Hippocampal formation (tissue), 2 donors: ENCODE data around the gene ACE.
A peak's percentile ranks its signal among the peaks of the same experiment; 100 is the strongest.
"Not testable (repeated sequence)": the region's sequence is repeated elsewhere in the genome, so short reads cannot be mapped to it uniquely, and the experiment has no call there.

Experiments used
- DNase-seq, 2 donors: peaks; one replicate each; lab custom pipeline; 2025; lab: John Stamatoyannopoulos, UW

ACE gene

DNA sequence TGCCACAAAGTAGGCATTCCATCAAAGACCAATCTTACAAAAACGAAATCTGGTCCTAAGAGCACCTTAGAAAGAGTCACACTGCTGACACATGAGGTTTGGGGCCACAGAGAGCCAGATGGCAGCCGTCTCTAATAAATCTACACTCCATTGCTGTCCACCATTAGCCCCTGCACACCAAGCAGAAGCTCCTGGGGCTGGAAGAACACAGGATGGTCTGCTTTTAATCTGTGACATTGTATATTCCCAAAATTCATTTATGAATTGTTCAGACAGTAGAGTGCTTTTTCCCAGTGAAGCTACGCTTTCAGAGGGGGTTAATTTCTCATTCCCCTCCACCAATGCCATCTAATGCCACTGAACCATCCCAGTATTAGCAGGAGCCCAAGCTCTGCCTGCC lies 32.4 kb upstream of the ACE start:
- DNase-seq: no peak

DNA sequence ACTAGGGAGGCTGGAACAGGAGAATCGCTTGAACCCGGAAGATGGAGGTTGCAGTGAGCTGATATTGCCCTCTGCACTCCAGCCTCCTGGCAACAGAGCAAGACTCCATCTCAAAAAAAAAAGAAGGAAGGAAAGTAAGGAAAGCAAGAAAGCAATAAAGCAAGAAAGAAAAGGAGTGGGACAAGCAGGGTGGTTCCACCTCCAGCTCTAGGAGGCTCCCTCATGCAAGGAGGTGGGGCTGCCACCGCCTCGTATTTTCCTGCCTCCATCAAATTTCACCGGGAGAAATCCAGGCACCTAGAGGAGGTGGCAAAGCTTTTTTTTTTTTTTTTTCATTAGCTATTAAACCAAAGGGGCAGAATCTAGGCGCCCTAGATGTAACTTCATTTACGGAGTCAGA lies 31.8 kb upstream of the ACE start:
- no peak for DNase-seq

DNA sequence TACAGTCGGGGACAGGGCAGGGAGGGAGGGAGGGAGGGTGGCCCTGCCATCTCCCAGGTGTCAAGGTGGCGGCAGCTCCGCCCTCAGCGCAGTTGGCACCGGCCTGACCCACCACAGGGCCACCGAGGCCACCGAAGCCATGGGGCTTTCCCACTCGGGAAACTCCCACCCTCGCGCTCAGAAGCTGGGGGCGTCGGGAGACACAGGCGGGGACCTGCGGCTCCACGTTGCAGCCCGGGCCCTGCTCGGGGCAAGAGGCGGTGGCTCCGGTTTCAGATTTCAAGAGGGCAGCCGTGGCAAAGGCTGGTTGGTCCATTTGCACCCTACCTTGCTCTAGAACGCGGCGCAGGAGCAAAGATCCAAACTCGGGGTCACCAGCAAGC lies 31.3 kb upstream of the ACE start:
- DNase-seq: no peak

DNA sequence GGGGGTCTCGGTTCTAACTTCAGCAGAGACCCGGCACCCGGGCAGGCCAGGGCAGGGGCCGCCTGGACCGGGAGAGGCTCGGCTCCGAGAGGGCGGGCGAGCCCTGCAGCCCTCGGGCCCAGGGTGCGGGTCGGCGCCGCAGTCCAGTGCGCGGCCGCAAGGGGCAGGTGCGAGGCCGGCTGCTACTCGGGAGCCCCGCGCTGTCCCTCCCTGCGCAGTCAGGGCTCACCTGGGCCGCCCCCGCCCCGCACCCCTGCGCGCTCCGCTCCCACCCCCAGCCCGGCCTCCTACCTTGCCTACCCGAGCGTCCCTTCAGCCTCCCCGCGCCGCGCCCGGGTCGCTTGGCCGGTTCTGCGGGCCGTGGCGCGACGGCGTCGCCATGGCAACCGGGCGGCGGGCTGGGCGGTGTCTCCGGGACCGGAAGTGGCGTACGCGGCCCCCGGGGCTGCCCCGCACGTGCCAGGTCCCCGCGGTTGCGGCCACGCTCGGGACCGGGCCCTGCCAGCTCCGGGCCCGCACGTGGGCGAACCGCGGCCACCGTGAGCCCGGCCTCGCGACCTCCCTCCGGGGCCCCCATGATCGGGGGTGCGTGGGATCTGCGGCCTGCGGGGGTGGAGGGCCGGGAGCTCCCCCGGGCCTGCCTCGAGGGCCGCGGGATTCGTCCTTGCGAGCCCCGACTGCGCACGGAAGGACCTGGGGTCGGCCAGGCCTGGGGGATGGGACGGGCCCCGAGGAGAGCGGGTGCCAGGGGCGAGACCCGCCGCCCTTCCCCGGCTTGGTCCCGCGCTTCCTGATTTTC lies 30.7 kb upstream of the ACE start, which contains the start of gene CYB561:
CYB561 (minus strand) TSS at position 353 of the 799 bp plus-strand sequence. CDS start 8,759 bp downstream, outside the sequence.
- peak in 1 of 2 donors; percentile 29 for DNase-seq

DNA sequence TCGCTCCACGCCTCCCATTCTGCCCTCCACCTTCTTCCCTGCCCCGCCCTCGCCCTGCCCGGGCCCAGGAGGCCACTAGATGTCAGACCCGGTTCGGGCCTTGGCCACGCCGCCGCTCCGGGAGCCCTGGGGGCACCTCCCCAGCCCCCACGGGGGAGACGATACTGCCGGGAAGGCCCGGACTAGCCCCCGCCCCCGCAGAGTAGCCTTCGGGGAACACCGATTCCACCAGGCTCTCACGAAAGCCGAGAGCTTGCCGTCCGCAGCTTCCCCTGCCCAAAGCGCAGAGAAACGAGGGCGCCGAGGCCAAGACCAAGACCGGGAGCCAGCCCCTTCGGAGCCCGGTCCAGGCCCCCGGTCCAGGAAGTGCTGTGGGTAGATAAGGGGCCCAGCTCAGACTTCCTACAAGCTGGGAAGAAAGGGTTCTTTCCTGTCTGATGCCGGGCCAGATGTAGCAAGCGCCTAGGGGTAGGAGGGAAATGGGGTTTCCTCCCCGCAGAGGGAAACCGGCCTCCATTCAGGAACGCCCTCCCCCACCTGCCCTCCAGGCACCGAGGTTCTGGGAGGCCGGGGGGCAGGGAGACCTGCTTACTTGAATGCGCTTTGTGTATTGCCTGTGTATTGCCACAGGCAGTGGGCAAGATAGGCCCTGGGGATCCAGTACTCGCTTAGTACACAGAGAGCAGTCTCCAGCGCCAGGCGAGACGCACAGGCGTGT lies 29.9 kb upstream of the ACE start:
- no peak for DNase-seq

DNA sequence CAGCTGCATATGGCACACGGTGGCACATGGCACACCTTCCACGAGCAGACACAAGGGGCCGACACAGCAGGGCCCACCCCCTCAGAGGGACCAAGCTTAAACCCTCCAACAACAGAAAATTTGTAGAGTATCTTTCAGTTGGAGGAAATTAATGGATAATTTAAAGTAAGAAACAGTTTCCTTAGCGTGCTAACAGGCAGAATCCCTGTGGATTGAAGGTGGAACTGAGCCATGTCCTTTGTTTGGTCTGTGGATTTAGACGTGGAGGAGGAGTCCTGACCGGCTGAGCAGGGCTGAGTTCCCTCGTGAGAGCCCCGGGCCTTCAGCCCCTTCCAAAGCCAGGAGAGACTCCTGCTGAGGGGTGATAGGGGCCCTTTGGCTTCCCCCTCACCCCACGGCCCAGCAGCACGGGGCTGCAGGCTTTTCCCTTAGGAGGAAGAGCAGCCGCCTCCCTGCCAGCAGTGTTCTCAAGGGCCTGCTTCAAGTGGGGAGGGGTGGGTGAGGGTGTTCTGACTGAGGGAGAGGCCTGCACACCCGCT lies 29.3 kb upstream of the ACE start:
- DNase-seq: no peak

DNA sequence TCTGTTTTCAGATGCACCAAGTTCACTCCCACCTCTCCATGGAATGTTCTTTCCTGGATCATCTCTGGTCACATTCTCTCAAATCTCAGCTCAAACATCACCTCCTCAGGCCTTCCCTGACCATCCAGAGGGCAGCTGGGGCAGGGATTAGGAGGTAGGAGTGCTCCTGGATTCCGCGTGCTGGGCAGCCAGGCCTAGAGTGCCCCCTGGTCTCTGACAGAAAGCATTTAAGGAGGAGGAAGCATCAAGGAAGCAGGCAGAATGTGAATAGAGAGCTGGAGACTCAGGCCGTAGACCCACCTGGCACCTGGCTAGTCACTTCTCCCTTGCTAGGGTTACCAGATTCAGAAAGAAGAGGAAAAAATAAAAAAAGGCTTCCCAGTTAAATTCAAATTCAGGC lies 28.2 kb upstream of the ACE start:
- no peak for DNase-seq

DNA sequence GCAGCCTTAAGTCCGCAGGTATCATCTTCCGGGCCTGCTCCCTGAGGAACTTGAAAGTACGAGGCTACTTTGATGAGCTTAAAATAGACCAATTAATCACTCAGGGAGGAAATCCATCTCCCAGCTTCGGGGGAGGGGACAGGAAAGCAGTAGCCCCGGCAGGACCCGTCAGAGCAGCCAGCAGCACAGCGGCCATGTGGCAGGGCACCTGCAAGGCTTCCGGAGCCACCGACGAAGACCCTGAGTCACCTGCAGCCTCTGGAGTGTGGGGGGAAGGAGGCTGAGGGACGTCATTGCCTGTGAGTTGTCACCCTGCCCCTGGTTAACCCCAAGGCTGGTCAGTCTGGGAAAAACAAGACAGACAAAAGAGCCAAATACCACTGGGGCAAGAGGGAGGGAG lies 26.3 kb upstream of the ACE start:
- no peak for DNase-seq

DNA sequence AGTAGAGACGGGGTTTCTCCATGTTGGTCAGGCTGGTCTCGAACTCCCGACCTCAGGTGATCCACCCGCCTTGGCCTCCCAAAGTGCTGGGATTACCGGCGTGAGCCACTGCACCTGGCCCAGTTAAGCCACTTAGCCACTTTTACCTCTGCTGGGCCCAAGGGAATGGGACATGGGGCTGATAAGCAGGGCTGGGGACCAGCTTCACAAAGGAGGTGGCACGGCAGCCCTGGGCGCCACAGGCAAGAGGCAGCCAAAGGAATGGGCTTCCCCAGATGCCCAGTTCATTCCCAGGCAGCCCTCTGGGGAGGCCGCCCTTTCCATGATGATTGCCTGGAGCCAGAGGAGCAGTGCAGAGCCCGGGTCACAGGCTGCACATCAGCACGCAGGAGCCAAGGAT lies 25.7 kb upstream of the ACE start:
- no peak for DNase-seq

DNA sequence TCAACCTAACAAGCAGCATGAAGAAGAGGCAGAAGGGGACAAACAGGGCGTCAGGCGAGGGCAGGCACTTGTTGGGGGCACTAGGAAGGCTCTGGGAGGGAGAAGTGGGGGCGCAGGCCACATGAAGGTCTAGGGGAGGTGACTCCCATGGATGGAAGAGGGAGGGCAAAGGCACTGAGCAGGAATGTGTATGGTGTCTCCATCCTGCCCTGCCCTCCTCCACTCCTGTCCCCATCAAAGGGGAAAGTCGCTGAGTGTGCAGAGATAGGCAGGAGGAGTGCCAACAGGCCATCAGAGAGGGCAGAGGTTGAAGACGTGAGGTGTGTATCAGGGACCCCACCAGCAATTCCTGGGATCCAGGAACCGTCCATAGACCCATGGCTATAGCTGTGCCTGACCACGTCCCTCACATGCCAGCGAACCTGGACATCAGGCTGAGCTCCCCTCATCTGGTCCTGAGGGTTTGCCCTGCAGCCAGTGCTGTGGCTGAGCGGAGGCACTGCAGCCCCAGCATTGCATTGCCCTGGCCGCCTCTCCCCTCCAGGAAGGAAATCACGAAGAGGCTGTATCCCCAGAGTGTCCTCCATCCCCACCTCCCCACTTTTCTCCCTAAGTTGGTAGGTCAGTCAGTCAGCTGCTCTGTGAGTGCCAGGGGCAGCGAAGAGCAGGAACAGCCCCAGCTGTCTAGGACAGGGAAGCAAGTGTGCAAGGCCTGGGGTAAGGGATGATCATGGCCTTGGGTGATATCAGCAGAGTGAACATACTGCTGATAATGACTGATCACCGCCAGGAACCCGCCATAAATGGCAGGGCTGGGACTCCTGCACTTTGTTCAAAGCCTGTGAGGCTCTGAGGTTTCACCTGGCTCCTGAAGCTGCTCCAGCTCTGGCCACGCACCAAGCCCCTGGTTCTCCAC lies 24.6 kb upstream of the ACE start:
- DNase-seq: no peak

DNA sequence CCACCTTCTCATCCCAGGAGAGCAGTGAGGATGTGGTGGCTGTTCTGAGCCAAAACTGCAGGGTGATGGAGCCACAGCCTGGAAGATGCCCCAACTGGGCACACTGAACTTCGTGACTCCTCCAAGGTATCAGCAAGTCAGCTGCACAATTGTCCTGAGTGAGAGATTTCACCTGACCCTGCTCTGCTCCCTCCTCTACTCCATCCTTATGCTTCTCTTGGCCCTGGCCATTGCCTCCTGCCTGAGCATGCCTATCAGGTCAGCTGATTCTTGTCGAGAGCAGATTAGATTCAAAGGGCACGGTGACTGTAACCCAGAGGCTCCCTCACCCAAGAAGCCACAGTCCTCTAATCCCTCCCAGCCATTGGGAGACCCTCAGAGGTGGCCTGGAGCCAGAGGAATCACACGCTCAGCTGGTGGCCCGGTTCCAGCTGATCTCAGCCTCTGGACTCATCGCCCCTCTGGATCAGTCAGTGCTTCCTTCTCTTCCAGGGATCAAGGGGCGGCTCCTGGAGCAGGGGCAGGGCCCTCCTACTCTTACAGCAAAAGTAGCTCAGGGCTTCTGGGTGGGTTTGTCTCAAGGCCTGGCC lies 23.8 kb upstream of the ACE start:
- DNase-seq: no peak

DNA sequence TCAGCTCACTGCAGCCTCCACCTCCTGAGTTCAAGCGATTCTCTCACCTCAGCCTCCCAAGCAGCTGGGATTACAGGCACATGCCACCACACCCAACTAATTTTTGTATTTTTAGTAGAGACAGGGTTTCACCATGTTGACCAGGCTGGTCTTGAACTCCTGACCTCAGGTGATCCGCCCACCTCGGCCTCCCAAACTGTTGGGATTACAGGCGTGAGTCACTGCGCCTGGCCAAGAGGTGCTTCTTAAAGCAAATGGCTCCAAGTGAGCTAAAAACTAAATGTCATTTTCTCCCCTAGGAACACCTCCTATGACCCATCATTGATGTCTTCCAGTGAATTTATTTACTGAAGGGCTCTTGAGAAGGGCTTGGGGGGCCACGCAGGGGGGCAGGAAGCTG lies 22.5 kb upstream of the ACE start:
- DNase-seq: not testable (repeated sequence)

DNA sequence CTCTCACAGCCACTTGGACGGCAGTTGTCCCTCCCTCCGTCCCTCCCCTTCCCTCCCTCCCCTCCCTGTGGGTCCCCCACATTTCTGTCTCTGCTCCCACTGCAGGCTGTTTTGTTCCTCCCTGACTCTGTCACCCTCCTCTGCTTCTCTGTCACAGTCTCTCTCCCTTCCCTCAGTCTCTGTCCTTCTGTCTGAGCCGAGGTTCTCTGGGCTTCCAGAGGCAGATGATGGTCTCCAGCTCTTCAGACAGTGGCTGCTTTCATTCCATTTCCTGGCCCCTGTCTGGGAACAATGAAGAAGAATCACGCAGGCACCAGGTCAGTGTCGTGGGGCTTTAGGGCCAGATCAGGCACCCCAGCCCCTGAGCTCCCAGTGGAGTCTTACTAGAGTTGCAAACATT lies 21.9 kb upstream of the ACE start:
- DNase-seq: no peak

DNA sequence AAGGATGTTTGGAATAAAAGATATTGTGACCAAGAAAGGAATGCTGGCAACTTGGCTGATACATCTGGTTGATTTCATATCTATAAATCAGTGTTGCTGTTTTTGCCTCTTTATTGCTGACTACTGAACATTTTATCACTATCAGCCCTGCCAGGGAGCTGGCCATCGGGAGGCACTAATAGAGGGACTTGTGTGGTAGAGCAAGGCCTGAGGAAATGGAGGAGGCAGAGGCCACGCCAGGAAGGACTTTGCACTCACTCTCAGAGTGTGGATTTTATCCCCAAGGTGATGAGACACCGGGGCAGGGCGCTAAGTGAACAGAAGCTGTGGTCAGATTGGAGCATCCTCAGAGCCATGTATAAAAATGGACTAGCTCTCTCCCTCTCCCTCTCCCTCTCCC lies 21.4 kb upstream of the ACE start:
- no peak for DNase-seq

DNA sequence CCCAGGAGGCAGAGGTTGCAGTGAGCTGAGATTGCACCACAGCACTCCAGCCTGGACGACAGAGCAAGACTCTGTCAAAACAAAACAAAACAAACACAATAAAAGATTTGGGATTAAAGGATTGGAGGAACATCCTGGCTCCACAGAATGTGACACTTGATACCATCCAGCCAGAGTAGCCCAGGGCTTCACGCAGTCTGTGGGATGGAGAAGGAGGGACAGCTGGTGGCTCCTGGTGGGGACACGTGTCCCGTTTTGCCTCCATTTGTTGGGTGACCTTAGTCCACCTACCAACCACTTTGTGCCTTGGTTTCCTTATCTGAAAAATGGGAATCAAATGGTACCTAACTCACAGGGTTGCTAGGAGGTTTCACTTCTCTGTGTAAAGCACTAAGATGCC lies 18.4 kb upstream of the ACE start:
- DNase-seq: no peak

DNA sequence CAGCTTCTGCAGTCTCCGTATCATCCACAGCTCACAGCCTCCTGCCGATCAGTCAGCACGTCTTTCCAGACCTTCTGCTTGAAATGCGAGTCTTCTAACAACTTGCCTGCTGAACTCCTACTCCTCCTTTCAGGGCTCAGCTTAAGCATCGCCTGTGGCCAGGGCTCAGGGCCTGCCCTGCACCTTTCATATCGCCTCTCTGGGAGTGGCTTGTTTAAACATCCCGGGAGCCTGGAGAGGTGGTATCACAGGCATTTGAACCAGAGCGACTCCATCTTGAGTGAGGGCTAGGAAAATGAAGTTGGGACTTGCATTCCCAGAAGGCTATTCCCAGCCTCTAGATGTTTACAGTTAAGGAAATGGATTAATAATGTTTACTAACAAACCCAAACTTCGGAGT lies 16.8 kb upstream of the ACE start:
- DNase-seq: no peak

DNA sequence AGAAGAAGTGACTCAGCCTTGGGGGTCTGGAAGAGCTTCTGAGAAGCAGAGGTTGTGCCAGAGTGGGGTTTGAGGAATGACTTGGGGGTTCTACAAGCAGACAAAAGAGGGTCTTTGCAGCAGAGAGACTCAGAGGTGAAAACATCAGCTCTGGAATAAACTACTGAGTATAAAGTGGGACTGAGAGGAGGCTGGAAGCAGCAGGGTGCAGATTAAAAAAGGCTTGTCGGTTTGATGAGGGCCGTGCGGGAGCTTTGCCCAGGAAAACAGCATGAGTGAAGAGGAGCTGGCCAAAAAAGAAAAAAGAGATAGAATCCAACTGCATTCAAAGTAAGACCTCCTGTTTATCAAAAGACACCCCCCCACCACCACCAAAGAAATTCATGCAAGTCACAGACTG lies 13.1 kb upstream of the ACE start:
- no peak for DNase-seq

DNA sequence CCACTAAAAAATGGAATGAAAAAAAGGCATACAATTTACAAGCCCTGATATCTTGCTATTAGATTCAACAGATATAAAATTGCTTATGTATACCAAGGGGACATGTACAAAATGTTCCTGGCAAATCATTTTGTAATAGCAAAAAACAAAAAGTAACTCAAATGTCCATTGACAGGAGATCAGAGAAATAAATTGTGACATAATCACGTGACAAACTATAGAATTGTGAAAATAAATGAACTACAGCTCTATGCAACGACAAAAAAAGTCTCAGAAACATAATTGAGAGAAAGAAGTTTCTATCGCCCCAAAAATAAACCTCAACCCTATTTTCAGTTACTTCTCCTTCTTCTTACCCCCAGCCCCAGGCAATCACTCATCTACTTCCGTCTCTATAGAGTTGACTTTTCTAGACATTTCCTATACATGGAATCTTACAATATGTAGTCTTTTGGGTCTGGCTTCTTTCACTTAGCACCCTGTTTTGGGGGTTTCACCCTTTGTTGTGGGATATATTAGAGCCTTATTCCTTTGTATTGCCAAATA lies 12.1 kb upstream of the ACE start:
- DNase-seq: no peak

DNA sequence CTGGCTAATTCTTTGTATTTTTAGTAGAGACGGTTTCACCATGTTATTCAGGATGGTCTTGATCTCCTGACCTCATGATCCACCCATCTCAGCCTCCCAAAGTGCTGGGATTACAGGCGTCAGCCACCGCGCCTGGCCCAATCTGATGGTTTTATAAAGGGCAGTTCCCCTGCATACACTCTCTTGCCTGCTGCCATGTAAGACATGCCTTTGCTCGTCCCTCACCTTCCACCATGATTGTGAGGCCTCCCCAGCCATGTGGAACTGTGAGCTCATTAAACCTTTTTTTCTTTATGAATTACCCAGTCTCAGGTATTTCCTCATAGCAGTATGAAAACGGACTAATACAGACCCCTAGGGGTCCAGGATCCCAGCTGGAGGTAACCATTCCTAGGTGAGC lies 8.8 kb upstream of the ACE start:
- DNase-seq: not testable (repeated sequence)

DNA sequence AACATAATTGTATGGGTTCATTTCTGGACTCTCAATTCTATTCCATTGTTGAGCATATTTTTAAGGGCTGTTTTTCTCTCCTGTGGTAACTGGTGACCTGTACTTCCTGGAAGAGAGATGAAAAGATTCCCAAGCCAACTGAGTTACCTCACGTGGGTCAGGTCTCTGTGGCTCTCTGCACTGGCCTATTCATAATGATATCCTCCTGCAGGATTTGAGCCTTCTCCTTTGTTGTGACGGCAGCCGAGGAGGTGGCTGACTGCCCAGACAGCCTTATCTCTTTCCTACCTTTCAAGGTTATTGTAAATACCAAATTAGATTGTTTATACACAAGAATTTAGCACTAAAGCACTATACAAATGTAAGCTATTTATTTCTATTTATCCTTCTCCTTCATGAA lies 2.7 kb upstream of the ACE start:
- DNase-seq: no peak
